Endothelial cell of umbilical vein (primary cell): ENCODE results near the gene LANCL3. TPM values are rescaled to one million over a fixed set of nuclear protein-coding genes. Genes with fewer than 3 reads are reported as not detected.
"Not testable (repeated sequence)": the region's sequence is repeated elsewhere in the genome, so short reads cannot be mapped to it uniquely, and the experiment has no call there.

Source experiments
- BruUV-seq: library from RNA; stranded (reverse); fragments of 400-500 nt; replicated peaks from 2 replicates; lab custom pipeline; 2021; lab: Mats Ljungman, UMichigan
- CTCF ChIA-PET: fragments of 300-600, 350-600 bp; sonication (Branson Sonifier 250); formaldehyde crosslinking; loops from one replicate; lab custom pipeline; 2021; ENCODE audit warnings: antibody characterized with exemption, inconsistent platforms; lab: Charles Lee
- POLR2A ChIA-PET: fragments of 300-600, 350-600 bp; sonication (Branson Sonifier 250); formaldehyde crosslinking; loops from one replicate; lab custom pipeline; 2021; ENCODE audit warnings: antibody characterized with exemption, inconsistent platforms; lab: Charles Lee
- DNase-seq: peaks from one replicate; pipeline ENCODE4 v3.0.0-alpha.2; 2011; ENCODE audit warnings: low read depth, low spot score
- FAIRE-seq: peaks from 2 replicates; lab custom pipeline; 2011; peaks lifted over from hg19 to GRCh38; lab: Jason Lieb, UNC
- H2AFZ ChIP-seq: 2 replicates; pipeline ENCODE4 v1.6.0; 2012; ENCODE audit warnings: low read depth, low read length, control low read depth, inconsistent platforms
- H3K27ac ChIP-seq: 2 replicates; pipeline ENCODE4 v1.5.1; 2011; ENCODE audit warnings: low read depth, mild to moderate bottlenecking, control low read depth, low read length, moderate library complexity; ENCODE audit not compliant: insufficient read depth
- H3K27me3 ChIP-seq, 2 experiments: 2 replicates each; pipeline versions ENCODE4 v1.6.0 to v1.6.1; 2011; ENCODE audit warnings: low read length in 2 of 2, mixed read lengths in 1 of 2; ENCODE audit not compliant: control insufficient read depth in 2 of 2, insufficient read depth in 2 of 2
- H3K36me3 ChIP-seq, 2 experiments: 2 replicates in 1 of 2; 3 replicates in 1 of 2; pipeline ENCODE4 v1.5.1; 2011; ENCODE audit warnings: low read length in 2 of 2, mild to moderate bottlenecking in 1 of 2, moderate library complexity in 1 of 2; ENCODE audit not compliant: control insufficient read depth in 2 of 2, insufficient read depth in 2 of 2; ENCODE audit errors: extremely low read depth in 1 of 2
- H3K4me1 ChIP-seq: 3 replicates; pipeline ENCODE4 v1.5.1; 2011; ENCODE audit warnings: mild to moderate bottlenecking, low read length; ENCODE audit not compliant: control insufficient read depth, insufficient read depth; ENCODE audit errors: extremely low read depth
- H3K4me2 ChIP-seq: 2 replicates; pipeline ENCODE4 v1.6.1; 2011; ENCODE audit warnings: low read length, control low read depth, mixed read lengths; ENCODE audit not compliant: insufficient read depth
- H3K4me3 ChIP-seq, 3 experiments: fragments of 200-600 bp in 1 of 3; sonication (generic), shearing (Covaris generic) in 1 of 3; replicated peaks in 1 of 3; 2 replicates each; pipeline ENCODE4 v1.5.1; 2011 to 2016; ENCODE audit warnings: control low read depth in 3 of 3, low read length in 3 of 3, mild to moderate bottlenecking in 2 of 3, inconsistent platforms in 1 of 3, low read depth in 1 of 3, moderate library complexity in 1 of 3; ENCODE audit not compliant: insufficient read depth in 1 of 3
- H3K79me2 ChIP-seq: 2 replicates; pipeline ENCODE4 v1.6.0; 2012; ENCODE audit warnings: low read length, inconsistent platforms; ENCODE audit not compliant: control insufficient read depth, insufficient read depth
- H3K9ac ChIP-seq: replicated peaks from 2 replicates; pipeline ENCODE3; 2011; ENCODE audit warnings: low read length, control low read depth; ENCODE audit not compliant: insufficient read depth; ENCODE audit errors: extremely low read depth
- H3K9me1 ChIP-seq: replicated peaks from 3 replicates; pipeline ENCODE4 v1.6.0; 2011; ENCODE audit warnings: mild to moderate bottlenecking, low read length; ENCODE audit not compliant: control insufficient read depth, insufficient read depth; ENCODE audit errors: extremely low read depth
- H3K9me3 ChIP-seq: replicated peaks from 2 replicates; pipeline ENCODE4 v1.5.1; 2012; ENCODE audit warnings: low read length, inconsistent platforms; ENCODE audit not compliant: control insufficient read depth, insufficient read depth
- H4K20me1 ChIP-seq: replicated peaks from 2 replicates; pipeline ENCODE3; 2011; ENCODE audit warnings: mild to moderate bottlenecking, low read length; ENCODE audit not compliant: control insufficient read depth, insufficient read depth; ENCODE audit errors: extremely low read depth
- EZH2 ChIP-seq: IDR thresholded peaks from 2 replicates; pipeline ENCODE4 v1.6.1; 2012; ENCODE audit warnings: borderline replicate concordance, low read depth, mild to moderate bottlenecking, moderate library complexity, low read length, inconsistent platforms; ENCODE audit not compliant: severe bottlenecking
- MAX ChIP-seq: IDR thresholded peaks from 2 replicates; pipeline ENCODE4 v1.6.1; 2011; ENCODE audit not compliant: insufficient read depth, insufficient read length
- dilution Hi-C: fragments of 300-500 bp; cut with MboI; formaldehyde crosslinking; loops from one replicate; pipeline ENCODE4 v1.15.0; 2019; ENCODE audit warnings: low sequenced_read_pairs; ENCODE audit not compliant: extremely low pct_ligation_motif_present
- intact Hi-C: fragments of 100-400 bp; cut with micrococcal nuclease; formaldehyde crosslinking; loops from one replicate; pipeline ENCODE4 v1.10.0; 2022
- polyA plus RNA-seq, 4 experiments: library from polyadenylated mRNA; depleted of rRNA in 3 of 4; stranded (reverse) in 3 of 4; unstranded in 1 of 4; fragments of >200 nt; gene quantifications; 2 replicates each; pipeline versions ENCODE4 v1.2.1 to v1.2.3, GENCODE V29; 2011 to 2012; ENCODE audit warnings: missing spikeins in 1 of 4
- total RNA-seq: library from RNA; stranded (reverse); gene quantifications from 2 replicates; pipeline ENCODE4 v1.2.3, GENCODE V29; 2021
- TF ChIP-seq, protein P1 (sequence below), 2 donors: IDR thresholded peaks; 1 replicate in 1 of 2; 2 replicates in 1 of 2; pipeline ENCODE4 v1.5.1; 2011; ENCODE audit warnings: low read length in 2 of 2, mild to moderate bottlenecking in 2 of 2, moderate library complexity in 2 of 2, control low read depth in 1 of 2, inconsistent platforms in 1 of 2, low read depth in 1 of 2; ENCODE audit not compliant: insufficient read depth in 1 of 2; ENCODE audit errors: extremely low read depth in 1 of 2

LANCL3 gene
- total and polyA plus RNA-seq, 2 donors (not counting 3 experiments of a cell fraction or from before 2014, with no cell fraction given) = 0.12 to 1.5 TPM

GRCh38 chrX:37543324-37543723 lies 28.1 kb upstream of the LANCL3 start:
- Histone ChIP-seq H3K4me1 (no peaks in the 10 kb centered on the region), H3K9me1 (no peaks in the 10 kb centered on the region), H3K27ac (no peak overlapping the region), H3K79me2 (no peaks in the 10 kb centered on the region), H2AFZ (no peak overlapping the region), H3K36me3 (no peaks in the 10 kb centered on the region), H3K4me3 (no peak overlapping the region), H3K27me3 (no peaks in the 10 kb centered on the region), H3K4me2 (no peak overlapping the region), H4K20me1 (no peaks in the 10 kb centered on the region), H3K9ac (no peak overlapping the region), H3K9me3 (no peaks in the 10 kb centered on the region)
- BruUV-seq = no TSS peak
- TF ChIP-seq, protein P1, sequence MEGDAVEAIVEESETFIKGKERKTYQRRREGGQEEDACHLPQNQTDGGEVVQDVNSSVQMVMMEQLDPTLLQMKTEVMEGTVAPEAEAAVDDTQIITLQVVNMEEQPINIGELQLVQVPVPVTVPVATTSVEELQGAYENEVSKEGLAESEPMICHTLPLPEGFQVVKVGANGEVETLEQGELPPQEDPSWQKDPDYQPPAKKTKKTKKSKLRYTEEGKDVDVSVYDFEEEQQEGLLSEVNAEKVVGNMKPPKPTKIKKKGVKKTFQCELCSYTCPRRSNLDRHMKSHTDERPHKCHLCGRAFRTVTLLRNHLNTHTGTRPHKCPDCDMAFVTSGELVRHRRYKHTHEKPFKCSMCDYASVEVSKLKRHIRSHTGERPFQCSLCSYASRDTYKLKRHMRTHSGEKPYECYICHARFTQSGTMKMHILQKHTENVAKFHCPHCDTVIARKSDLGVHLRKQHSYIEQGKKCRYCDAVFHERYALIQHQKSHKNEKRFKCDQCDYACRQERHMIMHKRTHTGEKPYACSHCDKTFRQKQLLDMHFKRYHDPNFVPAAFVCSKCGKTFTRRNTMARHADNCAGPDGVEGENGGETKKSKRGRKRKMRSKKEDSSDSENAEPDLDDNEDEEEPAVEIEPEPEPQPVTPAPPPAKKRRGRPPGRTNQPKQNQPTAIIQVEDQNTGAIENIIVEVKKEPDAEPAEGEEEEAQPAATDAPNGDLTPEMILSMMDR (IDR thresholded peaks at IDR 0.05; ENCODE audit: extremely low read depth in 1 of 2, insufficient read depth in 1 of 2, low read depth in 1 of 2, low read length in 2 of 2) = no peak
- TF ChIP-seq MAX = no peak
- no peak for TF ChIP-seq EZH2
- CTCF ChIA-PET = no interaction called here
- intact Hi-C loops = no loop called here
- DNase-seq (no peak), FAIRE-seq (no peak)
- dilution Hi-C loops = no loop called here
- POLR2A ChIA-PET = no interaction called here

- H3K4me1 ChIP-seq, H4K20me1 ChIP-seq, H3K79me2 ChIP-seq, H3K4me3 ChIP-seq, H3K27me3 ChIP-seq, dilution Hi-C loops, H3K9ac ChIP-seq, H3K27ac ChIP-seq, DNase-seq, POLR2A ChIA-PET, intact Hi-C loops, CTCF ChIA-PET, H3K9me1 ChIP-seq, H3K36me3 ChIP-seq, BruUV-seq, H2AFZ ChIP-seq, H3K9me3 ChIP-seq, FAIRE-seq, H3K4me2 ChIP-seq: not testable (repeated sequence)
Observed at GRCh38 chrX:37544531-37544930, 26.9 kb upstream of the LANCL3 start.
